Neural cell (in vitro differentiated cells): Measurements from ENCODE around the gene PPL. TPM values are rescaled to one million over a fixed set of nuclear protein-coding genes. Genes with fewer than 3 reads are reported as not detected.

Experiments
- H2AFZ ChIP-seq: fragments of 200-600, 300-800 bp; sonication (generic), shearing (Covaris generic); 2 replicates; pipeline ENCODE4 v1.6.0; 2014; ENCODE audit warnings: low read depth, mild to moderate bottlenecking, antibody characterized with exemption, low read length, moderate library complexity
- H3F3A ChIP-seq: fragments of 200-600 bp; shearing (Covaris generic); 2 replicates; pipeline ENCODE4 v1.6.1; 2016; ENCODE audit warnings: mild to moderate bottlenecking, moderate library complexity, mixed read lengths, antibody characterized with exemption, low read length; ENCODE audit not compliant: insufficient read depth, poor library complexity, severe bottlenecking
- H3K27ac ChIP-seq: fragments of 200-600, 300-800 bp; sonication (generic), shearing (Covaris generic); 2 replicates; pipeline ENCODE4 v1.5.1; 2014; ENCODE audit warnings: mild to moderate bottlenecking, low read length, moderate library complexity
- H3K27me3 ChIP-seq: fragments of 300-800, 200-600 bp; sonication (generic), shearing (Covaris generic); 2 replicates; pipeline ENCODE4 v1.6.0; 2014; ENCODE audit warnings: mild to moderate bottlenecking, low read depth, low read length, moderate library complexity; ENCODE audit not compliant: insufficient read depth
- H3K36me3 ChIP-seq: fragments of 300-800, 200-600 bp; sonication (generic), shearing (Covaris generic); 2 replicates; pipeline ENCODE4 v1.5.1; 2014; ENCODE audit warnings: mild to moderate bottlenecking, antibody characterized with exemption, low read length, moderate library complexity; ENCODE audit not compliant: insufficient read depth
- H3K4me2 ChIP-seq: fragments of 300-800, 200-600 bp; sonication (generic), shearing (Covaris generic); 2 replicates; pipeline ENCODE4 v1.6.0; 2014; ENCODE audit warnings: mild to moderate bottlenecking, low read length
- H3K4me3 ChIP-seq: fragments of 300-800, 200-600 bp; sonication (generic), shearing (Covaris generic); 2 replicates; pipeline ENCODE4 v1.5.1; 2014; ENCODE audit warnings: mild to moderate bottlenecking, low read length, moderate library complexity
- H3K79me2 ChIP-seq: fragments of 200-600 bp; shearing (Covaris generic); replicated peaks from 2 replicates; pipeline ENCODE4 v1.6.0; 2014; ENCODE audit warnings: mild to moderate bottlenecking, low read length, moderate library complexity; ENCODE audit not compliant: insufficient read depth
- H3K9ac ChIP-seq: fragments of 300-800, 200-600 bp; sonication (generic), shearing (Covaris generic); 2 replicates; pipeline ENCODE4 v1.6.1; 2016; ENCODE audit warnings: mild to moderate bottlenecking, low read length, mixed read lengths
- H3K9me2 ChIP-seq: fragments of 200-600 bp; shearing (Covaris generic); 2 replicates; pipeline ENCODE4 v1.6.1; 2016; ENCODE audit warnings: mild to moderate bottlenecking, low read length, mixed read lengths; ENCODE audit not compliant: insufficient read depth
- H3K9me3 ChIP-seq: fragments of 200-600, 300-800 bp; sonication (generic), shearing (Covaris generic); 2 replicates; pipeline ENCODE4 v1.6.1; 2016; ENCODE audit warnings: mild to moderate bottlenecking, mixed run types, low read length, moderate library complexity, mixed read lengths
- H4K20me1 ChIP-seq: fragments of 200-600 bp; shearing (Covaris generic); 2 replicates; pipeline ENCODE4 v1.6.1; 2016; ENCODE audit warnings: mild to moderate bottlenecking, mixed run types; ENCODE audit not compliant: insufficient read depth
- EP300 ChIP-seq: fragments of 450-650 bp; conservative IDR thresholded peaks from 2 replicates; pipeline ENCODE4 v1.6.1; 2014; ENCODE audit warnings: antibody characterized with exemption, mild to moderate bottlenecking, moderate library complexity; ENCODE audit not compliant: poor library complexity, severe bottlenecking
- EZH2 ChIP-seq: fragments of 200-600, 300-800 bp; shearing (Covaris generic), sonication (generic); IDR thresholded peaks from 2 replicates; pipeline ENCODE4 v1.6.1; 2014; ENCODE audit warnings: antibody characterized with exemption, low read length, borderline replicate concordance, mild to moderate bottlenecking; ENCODE audit not compliant: insufficient read depth, poor library complexity, severe bottlenecking
- MXI1 ChIP-seq: fragments of 450-650 bp; conservative IDR thresholded peaks from 2 replicates; pipeline ENCODE4 v1.6.1; 2014; ENCODE audit warnings: antibody characterized with exemption, mild to moderate bottlenecking; ENCODE audit not compliant: poor library complexity, severe bottlenecking
- POLR2AphosphoS5 ChIP-seq: IDR thresholded peaks from 2 replicates; pipeline ENCODE4 v1.6.1; 2012
- RAD21 ChIP-seq: fragments of 450-650 bp; conservative IDR thresholded peaks from 2 replicates; pipeline ENCODE4 v1.6.1; 2014; ENCODE audit warnings: antibody characterized with exemption, mild to moderate bottlenecking, moderate library complexity
- REST ChIP-seq: IDR thresholded peaks from 2 replicates; pipeline ENCODE4 v1.6.1; 2012; ENCODE audit warnings: borderline replicate concordance
- SMC3 ChIP-seq: fragments of 450-650 bp; conservative IDR thresholded peaks from 2 replicates; pipeline ENCODE4 v1.6.1; 2014; ENCODE audit warnings: antibody characterized with exemption, mild to moderate bottlenecking, moderate library complexity; ENCODE audit not compliant: poor library complexity
- TAF1 ChIP-seq: IDR thresholded peaks from 2 replicates; pipeline ENCODE4 v1.6.1; 2012; ENCODE audit warnings: low read depth
- polyA plus RNA-seq: library from polyadenylated mRNA; depleted of rRNA; stranded (reverse); fragments of >200 nt; gene quantifications from 2 replicates; pipeline ENCODE4 v1.2.3, GENCODE V29; 2014
- TF ChIP-seq, protein P1 (sequence below): fragments of 450-650 bp; IDR thresholded peaks from 2 replicates; pipeline ENCODE4 v1.5.1; 2014; ENCODE audit warnings: antibody characterized with exemption, mild to moderate bottlenecking, moderate library complexity; ENCODE audit not compliant: poor library complexity, severe bottlenecking

The PPL gene
- polyA plus RNA-seq, 1 donor from 2014 or later = 0.81 TPM

DNA sequence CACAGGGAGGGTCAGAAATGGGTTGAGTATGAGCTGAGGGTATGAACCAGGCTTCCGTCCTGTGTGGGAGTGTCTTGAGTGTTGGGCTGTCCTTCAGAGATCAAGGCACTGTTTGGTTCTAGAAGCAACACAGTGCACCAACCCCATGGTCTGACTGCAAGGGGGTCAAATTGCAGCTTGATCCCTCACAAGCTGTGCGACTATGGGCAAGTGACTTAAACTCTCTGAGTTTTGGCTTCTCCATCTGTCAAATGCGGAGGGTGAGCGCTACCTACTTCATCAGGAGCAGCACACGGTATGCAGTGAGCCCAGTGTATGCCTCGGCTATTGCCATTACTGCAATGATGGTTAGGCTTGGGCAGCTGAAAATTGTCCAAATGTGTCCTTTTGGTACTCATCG is 42.2 kb upstream of the PPL start:
- Histone ChIP-seq H3K9me2 (no peaks in the 10 kb centered on the region), H2AFZ (no peak overlapping the region), H4K20me1 (no peaks in the 10 kb centered on the region), H3F3A (no peaks in the 10 kb centered on the region), H3K9ac (no peak overlapping the region), H3K4me3 (no peak overlapping the region), H3K79me2 (no peaks in the 10 kb centered on the region), H3K4me2 (no peak overlapping the region), H3K27me3 (no peaks in the 10 kb centered on the region), H3K9me3 (peaks cover 4% of the 10 kb centered on the region), H3K36me3 (no peaks in the 10 kb centered on the region), H3K27ac (no peak overlapping the region)
- TF ChIP-seq EZH2 (no peak), REST (no peak), RAD21 (no peak), SMC3 (no peak), POLR2AphosphoS5 (no peak), MXI1 (no peak), EP300 (no peak), TAF1 (no peak)
- TF ChIP-seq, protein P1, sequence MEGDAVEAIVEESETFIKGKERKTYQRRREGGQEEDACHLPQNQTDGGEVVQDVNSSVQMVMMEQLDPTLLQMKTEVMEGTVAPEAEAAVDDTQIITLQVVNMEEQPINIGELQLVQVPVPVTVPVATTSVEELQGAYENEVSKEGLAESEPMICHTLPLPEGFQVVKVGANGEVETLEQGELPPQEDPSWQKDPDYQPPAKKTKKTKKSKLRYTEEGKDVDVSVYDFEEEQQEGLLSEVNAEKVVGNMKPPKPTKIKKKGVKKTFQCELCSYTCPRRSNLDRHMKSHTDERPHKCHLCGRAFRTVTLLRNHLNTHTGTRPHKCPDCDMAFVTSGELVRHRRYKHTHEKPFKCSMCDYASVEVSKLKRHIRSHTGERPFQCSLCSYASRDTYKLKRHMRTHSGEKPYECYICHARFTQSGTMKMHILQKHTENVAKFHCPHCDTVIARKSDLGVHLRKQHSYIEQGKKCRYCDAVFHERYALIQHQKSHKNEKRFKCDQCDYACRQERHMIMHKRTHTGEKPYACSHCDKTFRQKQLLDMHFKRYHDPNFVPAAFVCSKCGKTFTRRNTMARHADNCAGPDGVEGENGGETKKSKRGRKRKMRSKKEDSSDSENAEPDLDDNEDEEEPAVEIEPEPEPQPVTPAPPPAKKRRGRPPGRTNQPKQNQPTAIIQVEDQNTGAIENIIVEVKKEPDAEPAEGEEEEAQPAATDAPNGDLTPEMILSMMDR = no peak

DNA sequence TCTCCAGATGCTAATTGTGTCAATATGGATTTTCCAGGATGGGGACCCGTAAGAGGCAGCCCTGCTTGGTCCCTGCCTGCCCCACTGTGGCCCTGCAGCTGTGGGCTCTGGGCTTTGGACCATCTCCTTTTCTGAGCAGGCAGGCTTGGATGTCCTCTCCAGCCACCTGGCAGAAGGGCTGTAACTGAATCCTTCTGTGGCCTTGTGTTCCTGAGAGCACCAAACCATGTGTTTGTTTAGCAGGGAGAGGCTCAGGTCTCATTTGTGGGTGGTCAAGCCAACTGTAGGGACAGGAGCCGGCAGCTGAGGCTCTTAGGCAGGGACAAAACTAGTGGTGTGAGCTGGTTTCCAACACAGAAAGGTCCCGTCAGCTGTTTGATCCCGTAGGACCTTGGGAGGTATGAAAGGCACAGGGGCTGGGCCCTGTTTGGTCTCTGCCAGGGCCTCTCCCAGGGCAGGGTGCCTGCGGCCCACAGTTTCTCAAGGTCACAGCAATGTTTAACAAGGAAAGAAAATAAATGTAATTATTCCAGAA is 39.7 kb upstream of the PPL start:
- no peaks in the 10 kb centered on the region for H3K36me3 ChIP-seq
- no peak overlapping the region for H3K4me2 ChIP-seq
- H3K27me3 ChIP-seq = no peaks in the 10 kb centered on the region
- no peak overlapping the region for H3K4me3 ChIP-seq
- H4K20me1 ChIP-seq = no peaks in the 10 kb centered on the region
- no peak overlapping the region for H3K9ac ChIP-seq
- TF ChIP-seq EZH2 = no peak
- H3K79me2 ChIP-seq = no peaks in the 10 kb centered on the region
- no peaks in the 10 kb centered on the region for H3F3A ChIP-seq
- H3K9me3 ChIP-seq = peaks cover 4% of the 10 kb centered on the region
- H3K9me2 ChIP-seq = no peaks in the 10 kb centered on the region
- H3K27ac ChIP-seq = no peak overlapping the region
- H2AFZ ChIP-seq = no peak overlapping the region

GRCh38 chr16:4976079-4976478 is 39.1 kb upstream of the PPL start:
- no peak overlapping the region for H3K27ac ChIP-seq

More at GRCh38 chr16:4976079-4976478, 39.1 kb upstream of the PPL start:
- TF ChIP-seq RAD21 = no peak
- TF ChIP-seq EP300 = no peak
- no peak for TF ChIP-seq POLR2AphosphoS5
- no peak for TF ChIP-seq REST
- no peak for TF ChIP-seq SMC3
- TF ChIP-seq EZH2 = no peak
- no peak for TF ChIP-seq MXI1
- TF ChIP-seq TAF1 = no peak
- TF ChIP-seq, protein P1 = no peak
- H3K9ac ChIP-seq = no peak overlapping the region
- no peaks in the 10 kb centered on the region for H3K79me2 ChIP-seq
- no peaks in the 10 kb centered on the region for H3F3A ChIP-seq
- H3K9me3 ChIP-seq = peaks cover 4% of the 10 kb centered on the region
- no peaks in the 10 kb centered on the region for H3K27me3 ChIP-seq
- no peak overlapping the region for H2AFZ ChIP-seq
- H4K20me1 ChIP-seq = no peaks in the 10 kb centered on the region
- no peaks in the 10 kb centered on the region for H3K36me3 ChIP-seq
- H3K4me3 ChIP-seq = no peak overlapping the region
- H3K9me2 ChIP-seq = no peaks in the 10 kb centered on the region
- H3K4me2 ChIP-seq = no peak overlapping the region
